IMR-90 (cell line): Measurements from ENCODE around the gene CRACR2B. TPM values are rescaled to one million over a fixed set of nuclear protein-coding genes. Genes with fewer than 3 reads are reported as not detected.

Experiments used
- ATAC-seq: fragments of 200-7000 bp; cut with Tn5 transposase; 2 replicates; pipeline ENCODE4 v1.9.1; 2020; ENCODE audit warnings: low read depth, mild to moderate bottlenecking, moderate library complexity
- BruUV-seq: library from RNA; stranded (reverse); fragments of 400-500 nt; replicated peaks from 2 replicates; lab custom pipeline; 2021; lab: Mats Ljungman, UMichigan
- CTCF ChIA-PET: fragments of 300-600 bp; formaldehyde crosslinking; extraction: SDS; loops from one replicate; lab custom pipeline; 2021; ENCODE audit warnings: antibody characterized with exemption; lab: Yijun Ruan, JAX
- POLR2A ChIA-PET: fragments of 300-600 bp; sonication (Branson Sonifier 250); formaldehyde crosslinking; loops from one replicate; lab custom pipeline; 2022; ENCODE audit warnings: antibody characterized with exemption; ENCODE audit not compliant: unreplicated experiment; lab: Charles Lee
- DNase-seq: peaks from one replicate; pipeline ENCODE4 v3.0.0; 2013
- H2AFZ ChIP-seq: replicated peaks from 2 replicates; pipeline ENCODE3; 2013; ENCODE audit warnings: low read length, mild to moderate bottlenecking; ENCODE audit not compliant: poor library complexity
- H2AK5ac ChIP-seq: 2 replicates; pipeline ENCODE4 v1.6.1; 2013; ENCODE audit warnings: low read depth, low read length, inconsistent platforms
- H2AK9ac ChIP-seq: replicated peaks from 2 replicates; pipeline ENCODE3; 2013; ENCODE audit warnings: mild to moderate bottlenecking, low read depth, low read length, moderate library complexity; ENCODE audit not compliant: poor library complexity
- H2BK120ac ChIP-seq: 2 replicates; pipeline ENCODE4 v1.6.1; 2013; ENCODE audit warnings: low read depth, low read length, inconsistent platforms
- H2BK15ac ChIP-seq: 3 replicates; pipeline ENCODE4 v1.6.1; 2013; ENCODE audit warnings: low read depth, low read length, inconsistent platforms
- H2BK20ac ChIP-seq: 2 replicates; pipeline ENCODE4 v1.6.1; 2013; ENCODE audit warnings: low read depth, mild to moderate bottlenecking, inconsistent platforms, low read length, moderate library complexity
- H2BK5ac ChIP-seq: 2 replicates; pipeline ENCODE4 v1.6.1; 2013; ENCODE audit warnings: mild to moderate bottlenecking, low read depth, low read length, inconsistent platforms; ENCODE audit not compliant: poor library complexity, severe bottlenecking
- H3K14ac ChIP-seq: replicated peaks from 2 replicates; pipeline ENCODE4 v1.6.1; 2013; ENCODE audit warnings: low read depth, low read length, inconsistent platforms
- H3K18ac ChIP-seq: 2 replicates; pipeline ENCODE4 v1.6.1; 2013; ENCODE audit warnings: low read depth, low read length, control low read depth
- H3K23ac ChIP-seq: 2 replicates; pipeline ENCODE4 v1.6.1; 2013; ENCODE audit warnings: low read depth, low read length, inconsistent platforms
- H3K27ac ChIP-seq: 2 replicates; pipeline ENCODE4 v1.5.1; 2013; ENCODE audit warnings: mild to moderate bottlenecking, control low read depth, low read length; ENCODE audit not compliant: insufficient read depth
- H3K27me3 ChIP-seq: 2 replicates; pipeline ENCODE4 v1.6.1; 2013; ENCODE audit warnings: low read length; ENCODE audit not compliant: control insufficient read depth, insufficient read depth
- H3K36me3 ChIP-seq: 2 replicates; pipeline ENCODE4 v1.6.1; 2013; ENCODE audit warnings: low read length, mixed read lengths; ENCODE audit not compliant: control insufficient read depth, insufficient read depth
- H3K4ac ChIP-seq: 2 replicates; pipeline ENCODE4 v1.6.1; 2013; ENCODE audit warnings: low read depth, low read length, inconsistent platforms
- H3K4me1 ChIP-seq: 2 replicates; pipeline ENCODE4 v1.6.1; 2013; ENCODE audit warnings: low read length, mixed read lengths; ENCODE audit not compliant: control insufficient read depth, insufficient read depth
- H3K4me2 ChIP-seq: 2 replicates; pipeline ENCODE4 v1.6.1; 2013; ENCODE audit warnings: low read depth, mild to moderate bottlenecking, control low read depth, low read length, moderate library complexity
- H3K4me3 ChIP-seq: 2 replicates; pipeline ENCODE4 v1.5.1; 2013; ENCODE audit warnings: low read depth, mild to moderate bottlenecking, control low read depth, low read length, moderate library complexity; ENCODE audit not compliant: insufficient read depth
- H3K56ac ChIP-seq: 2 replicates; pipeline ENCODE4 v1.6.1; 2013; ENCODE audit warnings: low read length, inconsistent platforms; ENCODE audit not compliant: insufficient read depth; ENCODE audit errors: extremely low read depth
- H3K79me1 ChIP-seq, 2 experiments: 2 replicates each; pipeline ENCODE4 v1.6.1; 2013; ENCODE audit warnings: low read length in 2 of 2, inconsistent platforms in 1 of 2, low read depth in 1 of 2
- H3K9ac ChIP-seq: 2 replicates; pipeline ENCODE4 v1.6.1; 2013; ENCODE audit warnings: low read depth, low read length, control low read depth
- H3K9me1 ChIP-seq: 2 replicates; pipeline ENCODE4 v1.6.1; 2013; ENCODE audit warnings: low read length, inconsistent platforms; ENCODE audit not compliant: insufficient read depth
- H3K9me3 ChIP-seq: 2 replicates; pipeline ENCODE4 v1.6.1; 2013; ENCODE audit warnings: low read length; ENCODE audit not compliant: control insufficient read depth, insufficient read depth
- H4K20me1 ChIP-seq: 2 replicates; pipeline ENCODE4 v1.6.1; 2013; ENCODE audit warnings: low read length, inconsistent platforms; ENCODE audit not compliant: insufficient read depth
- H4K5ac ChIP-seq: 2 replicates; pipeline ENCODE4 v1.6.1; 2013; ENCODE audit warnings: mild to moderate bottlenecking, low read depth, low read length, control low read depth
- H4K8ac ChIP-seq, 2 experiments: 2 replicates each; pipeline ENCODE4 v1.6.1; 2013; ENCODE audit warnings: low read depth in 2 of 2, low read length in 2 of 2, control low read depth in 1 of 2, inconsistent platforms in 1 of 2
- H4K91ac ChIP-seq: 2 replicates; pipeline ENCODE4 v1.6.1; 2013; ENCODE audit warnings: low read depth, low read length, inconsistent platforms; ENCODE audit not compliant: insufficient read depth
- BHLHE40 ChIP-seq: fragments of 150-350 bp; IDR thresholded peaks from 2 replicates; pipeline ENCODE4 v1.6.1; 2016; ENCODE audit warnings: mild to moderate bottlenecking, low read depth, low read length
- CEBPB ChIP-seq: IDR thresholded peaks from 2 replicates; pipeline ENCODE4 v1.6.1; 2012; ENCODE audit warnings: low read depth, low read length, improper control_type of control experiment
- CHD1 ChIP-seq: IDR thresholded peaks from 2 replicates; pipeline ENCODE4 v1.6.1; 2012; ENCODE audit warnings: low read depth, low read length, improper control_type of control experiment
- CTCF ChIP-seq: conservative IDR thresholded peaks from 2 replicates; pipeline ENCODE4 v1.5.1; 2012; ENCODE audit warnings: mild to moderate bottlenecking, low read depth, low read length, improper control_type of control experiment
- FOS ChIP-seq: fragments of 150-350 bp; IDR thresholded peaks from 2 replicates; pipeline ENCODE4 v1.6.1; 2016; ENCODE audit warnings: low read depth, low read length
- MAFK ChIP-seq: IDR thresholded peaks from 2 replicates; pipeline ENCODE4 v1.6.1; 2012; ENCODE audit warnings: low read depth, low read length, improper control_type of control experiment
- MAZ ChIP-seq: IDR thresholded peaks from 2 replicates; pipeline ENCODE4 v1.6.1; 2012; ENCODE audit warnings: low read depth, mild to moderate bottlenecking, low read length, improper control_type of control experiment, moderate library complexity, borderline replicate concordance
- MXI1 ChIP-seq: IDR thresholded peaks from 2 replicates; pipeline ENCODE4 v1.6.1; 2012; ENCODE audit warnings: low read depth, mild to moderate bottlenecking, low read length, moderate library complexity, borderline replicate concordance
- NFE2L2 ChIP-seq: fragments of 150-350 bp; IDR thresholded peaks from 2 replicates; pipeline ENCODE4 v1.6.1; 2016; ENCODE audit warnings: low read depth, mild to moderate bottlenecking, low read length
- POLR2A ChIP-seq: IDR thresholded peaks from 2 replicates; pipeline ENCODE4 v1.6.1; 2012; ENCODE audit warnings: mild to moderate bottlenecking, low read depth, low read length
- RAD21 ChIP-seq: IDR thresholded peaks from 2 replicates; pipeline ENCODE4 v1.6.1; 2012; ENCODE audit warnings: low read length, improper control_type of control experiment
- RCOR1 ChIP-seq: IDR thresholded peaks from 2 replicates; pipeline ENCODE4 v1.6.1; 2012; ENCODE audit warnings: mild to moderate bottlenecking, low read length, improper control_type of control experiment; ENCODE audit not compliant: insufficient replicate concordance
- RFX5 ChIP-seq: IDR thresholded peaks from 2 replicates; pipeline ENCODE4 v1.8.0; 2012; ENCODE audit warnings: low read depth, mild to moderate bottlenecking, low read length, moderate library complexity
- SMC3 ChIP-seq: fragments of 150-350 bp; IDR thresholded peaks from 2 replicates; pipeline ENCODE4 v1.6.1; 2016; ENCODE audit warnings: low read depth, mild to moderate bottlenecking, antibody characterized with exemption, low read length, moderate library complexity
- WGBS, 2 experiments: methylation state at CpG; one replicate each; pipeline versions ENCODE4 v1.1.5 to v1.1.7; 2013; ENCODE audit warnings: missing lambda C conversion rate in 2 of 2; ENCODE audit not compliant: insufficient read length in 1 of 2; ENCODE audit errors: extremely low coverage in 2 of 2; 5-methylcytosine and 5-hydroxymethylcytosine counted together
- dilution Hi-C: fragments of 300-500 bp; cut with HindIII; formaldehyde crosslinking; loops from one replicate; pipeline ENCODE4 v1.14.3; 2018; ENCODE audit warnings: low sequenced_read_pairs; ENCODE audit not compliant: unreplicated experiment
- in situ Hi-C: fragments of 300-500 bp; cut with MboI; formaldehyde crosslinking; loops from 3 replicates; pipeline ENCODE4 v1.14.3; 2019; ENCODE audit warnings: low sequenced_read_pairs, inconsistent platforms, mixed read lengths
- intact Hi-C: fragments of 100-400 bp; cut with micrococcal nuclease; formaldehyde crosslinking; loops from 2 replicates; pipeline ENCODE4 v1.10.0; 2022
- polyA plus RNA-seq, 3 experiments: library from polyadenylated mRNA; depleted of rRNA; stranded (reverse); fragments of >200 nt; gene quantifications; 2 replicates each; pipeline ENCODE4 v1.2.3, GENCODE V29; 2012; ENCODE audit warnings: low replicate concordance in 1 of 3
- total RNA-seq: library from RNA; depleted of rRNA; stranded (reverse); fragments of >200 nt; gene quantifications from 2 replicates; pipeline ENCODE4 v1.2.3, GENCODE V29; 2012
- TF ChIP-seq, protein P1 (sequence below): fragments of 150-350 bp; IDR thresholded peaks from 2 replicates; pipeline ENCODE4 v1.6.1; 2016; ENCODE audit warnings: low read depth, mild to moderate bottlenecking, low read length, moderate library complexity, borderline replicate concordance
- TF ChIP-seq, protein P2 (sequence below): fragments of 150-350 bp; IDR thresholded peaks from 2 replicates; pipeline ENCODE4 v1.6.1; 2017; ENCODE audit warnings: mild to moderate bottlenecking, antibody characterized with exemption, low read length, low read depth

CRACR2B gene
- total and polyA plus RNA-seq, 2 of the 4 experiments (the other 2 are of a cell fraction): 0.54 to 2.5 TPM

- POLR2A ChIA-PET: no interaction called here
- Histone ChIP-seq H2BK15ac (no peak overlapping the region), H4K5ac (no peak overlapping the region), H3K18ac (no peak overlapping the region), H2AK5ac (0 out of 2 replicates have a peak overlapping the region, but pooled peaks have one; percentile 52), H2BK20ac (no peak overlapping the region), H3K56ac (no peak overlapping the region), H3K14ac (no peak overlapping the region), H4K20me1 (peaks cover 38% of the 10 kb centered on the region), H3K23ac (no peak overlapping the region), H3K79me1 (peaks cover 5 to 24% of the 10 kb centered on the region in 2 experiments), H3K4me3 (no peak overlapping the region), H2AK9ac (peak overlapping the region; percentile 61), H3K27me3 (peaks cover 6% of the 10 kb centered on the region; the same call in 1 of the 2 replicates), H3K9ac (no peak overlapping the region), H3K36me3 (peaks cover 9% of the 10 kb centered on the region; the same call in 1 of the 2 replicates), H2BK120ac (no peak overlapping the region), H3K4ac (no peak overlapping the region), H3K4me2 (peak overlapping the region; percentile 51), H4K8ac (no peak overlapping the region), H3K4me1 (peaks cover 34% of the 10 kb centered on the region), H3K9me1 (peaks cover 10% of the 10 kb centered on the region; the same call in 1 of the 2 replicates), H2AFZ (peak overlapping the region; percentile 90), H3K27ac (no peak overlapping the region; the same call in 1 of the 2 replicates), H4K91ac (no peak overlapping the region; the same call in 1 of the 2 replicates), H3K9me3 (no peaks in the 10 kb centered on the region), H2BK5ac (no peak overlapping the region)
- TF ChIP-seq MXI1: no peak
- no peak for TF ChIP-seq BHLHE40
- no peak for TF ChIP-seq CHD1
- no peak for TF ChIP-seq CTCF
- TF ChIP-seq RAD21: no peak
- no peak for TF ChIP-seq CEBPB
- TF ChIP-seq, protein P1, sequence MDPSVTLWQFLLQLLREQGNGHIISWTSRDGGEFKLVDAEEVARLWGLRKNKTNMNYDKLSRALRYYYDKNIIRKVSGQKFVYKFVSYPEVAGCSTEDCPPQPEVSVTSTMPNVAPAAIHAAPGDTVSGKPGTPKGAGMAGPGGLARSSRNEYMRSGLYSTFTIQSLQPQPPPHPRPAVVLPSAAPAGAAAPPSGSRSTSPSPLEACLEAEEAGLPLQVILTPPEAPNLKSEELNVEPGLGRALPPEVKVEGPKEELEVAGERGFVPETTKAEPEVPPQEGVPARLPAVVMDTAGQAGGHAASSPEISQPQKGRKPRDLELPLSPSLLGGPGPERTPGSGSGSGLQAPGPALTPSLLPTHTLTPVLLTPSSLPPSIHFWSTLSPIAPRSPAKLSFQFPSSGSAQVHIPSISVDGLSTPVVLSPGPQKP: no peak
- TF ChIP-seq SMC3: no peak
- TF ChIP-seq, protein P2, sequence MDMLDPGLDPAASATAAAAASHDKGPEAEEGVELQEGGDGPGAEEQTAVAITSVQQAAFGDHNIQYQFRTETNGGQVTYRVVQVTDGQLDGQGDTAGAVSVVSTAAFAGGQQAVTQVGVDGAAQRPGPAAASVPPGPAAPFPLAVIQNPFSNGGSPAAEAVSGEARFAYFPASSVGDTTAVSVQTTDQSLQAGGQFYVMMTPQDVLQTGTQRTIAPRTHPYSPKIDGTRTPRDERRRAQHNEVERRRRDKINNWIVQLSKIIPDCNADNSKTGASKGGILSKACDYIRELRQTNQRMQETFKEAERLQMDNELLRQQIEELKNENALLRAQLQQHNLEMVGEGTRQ: no peak
- TF ChIP-seq RFX5: no peak
- no peak for TF ChIP-seq NFE2L2
- no peak for TF ChIP-seq POLR2A
- TF ChIP-seq FOS: no peak
- no peak for TF ChIP-seq MAZ
- no peak for TF ChIP-seq RCOR1
- TF ChIP-seq MAFK: no peak
- intact Hi-C loops (no loop called here), dilution Hi-C loops (no loop called here), in situ Hi-C loops (no loop called here)
- ATAC-seq: no peak
- DNase-seq: no peak
- CTCF ChIA-PET: no interaction called here
- no TSS peak for BruUV-seq
- 6% methylated on average over 12 of the region's 39 CpGs; no CpG with 5 or more reads in 1 of the 2 experiments for WGBS, 2 experiments
Observed at GRCh38 chr11:829847-830294, 2.2 kb downstream of the CRACR2B start.
